Measurements from ENCODE around the gene PIGK.

The PIGK gene

GRCh38 chr1:77232829-77233228 lies 13.6 kb upstream of the PIGK start:
- Histone ChIP-seq H3K27me3 (replicated peaks; ENCODE audit: control insufficient read depth, insufficient read depth, low read length) (no peaks in the 10 kb centered on the region), H3K36me3 (ENCODE audit: control insufficient read depth, insufficient read depth, low read length) (no peaks in the 10 kb centered on the region), H3K4me3 (replicated peaks; ENCODE audit: low read depth, low read length) (no peak overlapping the region)
- no peak for TF ChIP-seq CTCF (IDR thresholded peaks at IDR 0.05; ENCODE audit: insufficient read depth, low read length, poor library complexity, severe bottlenecking)
- DNase-seq (ENCODE audit: extremely low read depth, insufficient read length): no peak

GRCh38 chr1:77230051-77230450 lies 10.8 kb upstream of the PIGK start:
- no peak overlapping the region for H3K4me3 ChIP-seq (replicated peaks; ENCODE audit: low read depth, low read length)
- H3K27me3 ChIP-seq (replicated peaks; ENCODE audit: control insufficient read depth, insufficient read depth, low read length): no peaks in the 10 kb centered on the region
- TF ChIP-seq CTCF (IDR thresholded peaks at IDR 0.05; ENCODE audit: insufficient read depth, low read length, poor library complexity, severe bottlenecking): no peak
- H3K36me3 ChIP-seq (ENCODE audit: control insufficient read depth, insufficient read depth, low read length): no peaks in the 10 kb centered on the region
- no peak for DNase-seq (ENCODE audit: extremely low read depth, insufficient read length)

GRCh38 chr1:77228836-77229235 lies 9.6 kb upstream of the PIGK start:
- Histone ChIP-seq H3K36me3 (ENCODE audit: control insufficient read depth, insufficient read depth, low read length) (no peaks in the 10 kb centered on the region), H3K27me3 (replicated peaks; ENCODE audit: control insufficient read depth, insufficient read depth, low read length) (no peaks in the 10 kb centered on the region), H3K4me3 (replicated peaks; ENCODE audit: low read depth, low read length) (no peak overlapping the region)
- DNase-seq (ENCODE audit: extremely low read depth, insufficient read length): no peak
- no peak for TF ChIP-seq CTCF (IDR thresholded peaks at IDR 0.05; ENCODE audit: insufficient read depth, low read length, poor library complexity, severe bottlenecking)

GRCh38 chr1:77227381-77227780 lies 8.2 kb upstream of the PIGK start:
- no peak for DNase-seq (ENCODE audit: extremely low read depth, insufficient read length)
- no peak for TF ChIP-seq CTCF (IDR thresholded peaks at IDR 0.05; ENCODE audit: insufficient read depth, low read length, poor library complexity, severe bottlenecking)
- H3K27me3 ChIP-seq (replicated peaks; ENCODE audit: control insufficient read depth, insufficient read depth, low read length): no peaks in the 10 kb centered on the region
- H3K36me3 ChIP-seq (ENCODE audit: control insufficient read depth, insufficient read depth, low read length): no peaks in the 10 kb centered on the region
- no peak overlapping the region for H3K4me3 ChIP-seq (replicated peaks; ENCODE audit: low read depth, low read length)

GRCh38 chr1:77222496-77222895 lies 3.3 kb upstream of the PIGK start:
- TF ChIP-seq CTCF (IDR thresholded peaks at IDR 0.05; ENCODE audit: insufficient read depth, low read length, poor library complexity, severe bottlenecking): no peak
- no peaks in the 10 kb centered on the region for H3K27me3 ChIP-seq (replicated peaks; ENCODE audit: control insufficient read depth, insufficient read depth, low read length)
- no peak for DNase-seq (ENCODE audit: extremely low read depth, insufficient read length)
- no peaks in the 10 kb centered on the region for H3K36me3 ChIP-seq (ENCODE audit: control insufficient read depth, insufficient read depth, low read length)
- H3K4me3 ChIP-seq (replicated peaks; ENCODE audit: low read depth, low read length): no peak overlapping the region
